Stimulated activated CD4-positive, alpha-beta T cell treated with anti-CD3 and anti-CD28 coated beads, Interleukin-2, amount 100 ng/mL, for 24 hours (primary cell): Measurements from ENCODE around the gene DCDC2C.
"Not testable (repeated sequence)": the region's sequence is repeated elsewhere in the genome, so short reads cannot be mapped to it uniquely, and the experiment has no call there.

Experiments
- DNase-seq, 2 donors: peaks; one replicate each; pipeline ENCODE4 v3.0.0-alpha.2; 2020

Gene DCDC2C

GRCh38 chr2:3703236-3703756 is at the start of gene DCDC2C:
TSS of gene DCDC2C (plus strand) at chr2:3703575. CDS start at chr2:3703752, 177 bp downstream.
- DNase-seq = no peak

GRCh38 chr2:3654011-3654410 is 49.4 kb upstream of the DCDC2C start:
- no peak for DNase-seq

GRCh38 chr2:3654531-3655225 is 48.7 kb upstream of the DCDC2C start:
- no peak for DNase-seq

GRCh38 chr2:3655871-3656761 is 47.3 kb upstream of the DCDC2C start:
- no peak for DNase-seq

- DNase-seq = no peak
These were observed 46.3 kb upstream of the DCDC2C start for GRCh38 chr2:3656762-3657721.

- no peak for DNase-seq
These were observed 45.5 kb upstream of the DCDC2C start, which contains the start of gene ALLC for GRCh38 chr2:3657881-3658280. TSS of gene ALLC (plus strand) at chr2:3658200. CDS start at chr2:3671158, 12,958 bp downstream.

- no peak for DNase-seq
These were observed 43.6 kb upstream of the DCDC2C start for GRCh38 chr2:3659447-3660432.

GRCh38 chr2:3660640-3661039 is 42.7 kb upstream of the DCDC2C start:
- DNase-seq = not testable (repeated sequence)

- DNase-seq = no peak
These were observed 42.2 kb upstream of the DCDC2C start for GRCh38 chr2:3661149-3661660.

- DNase-seq = no peak
These were observed 41.1 kb upstream of the DCDC2C start for GRCh38 chr2:3662239-3662638.

GRCh38 chr2:3664118-3664517 is 39.3 kb upstream of the DCDC2C start:
- DNase-seq = no peak

- no peak for DNase-seq
These were observed 38.5 kb upstream of the DCDC2C start for GRCh38 chr2:3664925-3665324.

GRCh38 chr2:3665886-3666612 is 37.3 kb upstream of the DCDC2C start:
- DNase-seq = no peak

GRCh38 chr2:3666613-3666975 is 36.8 kb upstream of the DCDC2C start:
- no peak for DNase-seq

- no peak for DNase-seq
These were observed 36.2 kb upstream of the DCDC2C start for GRCh38 chr2:3667151-3667631.

GRCh38 chr2:3669656-3670055 is 33.7 kb upstream of the DCDC2C start:
- DNase-seq = no peak

- DNase-seq = no peak
These were observed 33.0 kb upstream of the DCDC2C start for GRCh38 chr2:3670376-3670775.

GRCh38 chr2:3670941-3671340 is 32.4 kb upstream of the DCDC2C start:
- DNase-seq = no peak

- no peak for DNase-seq
These were observed 30.3 kb upstream of the DCDC2C start for GRCh38 chr2:3672861-3673678.
